GM18867 (cell line): ENCODE results near the gene CRTC1.

ENCODE experiments used
- ATAC-seq: cut with Tn5 transposase; IDR thresholded peaks from one replicate; pipeline ENCODE4 v1.9.1; 2021; ENCODE audit warnings: mild to moderate bottlenecking, moderate library complexity; ENCODE audit not compliant: unreplicated experiment

CRTC1 gene

DNA sequence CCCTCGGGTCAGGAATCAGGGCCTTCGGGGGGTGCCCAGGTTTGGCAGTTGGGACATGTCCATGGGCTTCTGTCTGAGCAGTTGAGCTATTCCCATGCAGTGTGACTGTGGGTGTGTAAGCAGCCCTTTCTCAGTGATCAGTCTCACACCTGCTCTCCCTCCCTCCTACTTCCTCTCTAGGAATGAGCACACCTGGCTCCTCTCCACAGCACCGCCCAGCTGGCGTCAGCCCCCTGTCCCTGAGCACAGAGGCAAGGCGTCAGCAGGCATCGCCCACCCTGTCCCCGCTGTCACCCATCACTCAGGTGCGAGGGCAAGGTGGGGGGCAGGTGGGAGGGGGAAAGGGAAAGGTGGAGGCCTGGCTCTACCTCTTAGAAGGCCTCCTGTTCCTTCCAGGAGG is 81.7 kb downstream of the CRTC1 start:
- no peak for ATAC-seq

DNA sequence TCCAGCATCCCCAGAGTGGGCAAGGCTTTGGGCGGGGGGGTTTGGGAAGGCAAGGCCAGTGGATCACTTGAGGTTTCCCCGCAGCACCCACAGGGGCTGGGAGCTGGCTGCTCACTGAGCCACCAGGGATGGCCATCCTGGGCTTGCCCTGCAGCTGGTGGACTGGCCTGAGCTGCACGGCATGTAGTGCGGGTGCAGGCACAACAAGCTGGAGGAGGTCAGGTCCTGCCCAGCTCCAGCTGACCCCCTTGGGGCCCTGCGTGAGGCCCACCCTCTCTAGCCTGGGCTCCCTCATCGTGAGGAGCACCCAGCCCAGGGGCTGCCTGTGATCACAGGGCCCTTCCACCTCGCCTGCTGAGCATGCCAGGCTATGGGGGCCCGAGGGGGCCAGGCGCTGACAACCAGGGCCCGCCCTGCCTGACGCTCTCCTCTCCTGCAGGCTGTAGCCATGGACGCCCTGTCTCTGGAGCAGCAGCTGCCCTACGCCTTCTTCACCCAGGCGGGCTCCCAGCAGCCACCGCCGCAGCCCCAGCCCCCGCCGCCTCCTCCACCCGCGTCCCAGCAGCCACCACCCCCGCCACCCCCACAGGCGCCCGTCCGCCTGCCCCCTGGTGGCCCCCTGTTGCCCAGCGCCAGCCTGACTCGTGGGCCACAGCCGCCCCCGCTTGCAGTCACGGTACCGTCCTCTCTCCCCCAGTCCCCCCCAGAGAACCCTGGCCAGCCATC is 84.7 kb downstream of the CRTC1 start:
- no peak for ATAC-seq

DNA sequence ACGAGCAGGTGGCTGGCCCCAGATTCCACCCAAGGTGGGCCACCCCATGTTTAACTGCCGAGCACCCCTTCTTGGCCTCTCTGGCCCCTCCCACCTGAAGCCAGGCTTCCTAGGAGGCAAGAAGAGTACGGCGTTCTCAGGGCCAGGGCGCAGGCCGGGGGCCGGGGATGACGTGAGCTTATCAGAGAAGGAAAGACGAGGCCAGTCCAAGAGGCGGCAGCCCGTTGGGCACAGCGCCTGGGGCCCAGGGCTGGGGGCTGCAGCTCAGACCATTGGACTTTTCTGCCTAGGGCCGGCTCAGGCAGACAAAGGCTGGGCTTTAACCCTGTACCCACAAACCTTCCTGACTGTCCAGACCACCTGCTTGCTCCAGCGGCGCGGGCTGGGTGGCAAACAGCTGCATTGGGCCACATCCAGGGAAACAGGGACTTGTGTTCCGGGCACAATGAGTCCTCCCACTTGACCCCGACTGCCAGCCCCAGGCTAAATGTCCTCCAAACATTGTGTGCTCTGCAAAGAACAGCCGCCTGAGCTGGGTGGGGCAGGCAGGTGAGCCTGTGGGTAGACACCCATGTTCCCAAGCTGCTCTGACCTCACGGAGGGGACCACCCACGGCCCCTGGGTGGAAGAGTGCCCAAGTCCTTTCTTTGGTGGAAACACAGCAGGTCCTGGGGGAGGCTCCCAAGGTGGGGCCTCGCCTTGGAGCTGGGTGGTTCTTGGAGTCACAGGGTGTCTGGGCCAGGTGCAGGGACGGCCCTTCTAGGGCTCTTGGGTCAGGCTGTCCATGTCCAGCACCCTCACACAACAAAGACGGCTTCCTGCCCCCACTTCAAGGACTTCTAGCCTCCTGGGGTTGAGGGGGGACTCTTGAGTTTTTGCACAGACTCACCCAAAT is 85.8 kb downstream of the CRTC1 start:
- no peak for ATAC-seq

DNA sequence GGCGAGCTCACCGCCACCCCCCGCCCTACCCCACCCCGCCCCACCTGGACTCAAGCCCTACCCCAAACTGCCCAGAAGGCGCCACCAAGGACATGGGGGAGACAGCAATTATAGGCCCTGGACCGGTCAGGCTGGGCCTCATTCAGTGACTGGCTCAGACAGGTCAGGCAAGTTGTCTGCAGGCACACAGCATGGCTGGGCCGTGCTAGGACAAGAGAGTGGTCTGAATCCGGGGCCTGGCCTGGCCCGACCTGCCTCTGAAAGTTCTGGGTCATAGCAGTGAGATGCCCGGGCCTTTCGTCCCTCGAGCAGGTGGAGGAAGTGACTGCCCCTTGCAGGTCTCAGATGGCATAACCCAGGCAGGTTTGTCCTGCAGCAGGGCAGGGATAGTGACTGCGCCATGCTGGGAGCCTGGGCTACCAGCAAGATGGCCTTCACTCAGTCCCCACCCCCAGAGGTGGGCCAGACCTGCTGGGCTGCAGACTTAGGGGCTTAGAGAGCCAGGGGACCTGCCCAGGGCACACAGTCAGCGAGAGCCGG is 86.6 kb downstream of the CRTC1 start:
- no peak for ATAC-seq

DNA sequence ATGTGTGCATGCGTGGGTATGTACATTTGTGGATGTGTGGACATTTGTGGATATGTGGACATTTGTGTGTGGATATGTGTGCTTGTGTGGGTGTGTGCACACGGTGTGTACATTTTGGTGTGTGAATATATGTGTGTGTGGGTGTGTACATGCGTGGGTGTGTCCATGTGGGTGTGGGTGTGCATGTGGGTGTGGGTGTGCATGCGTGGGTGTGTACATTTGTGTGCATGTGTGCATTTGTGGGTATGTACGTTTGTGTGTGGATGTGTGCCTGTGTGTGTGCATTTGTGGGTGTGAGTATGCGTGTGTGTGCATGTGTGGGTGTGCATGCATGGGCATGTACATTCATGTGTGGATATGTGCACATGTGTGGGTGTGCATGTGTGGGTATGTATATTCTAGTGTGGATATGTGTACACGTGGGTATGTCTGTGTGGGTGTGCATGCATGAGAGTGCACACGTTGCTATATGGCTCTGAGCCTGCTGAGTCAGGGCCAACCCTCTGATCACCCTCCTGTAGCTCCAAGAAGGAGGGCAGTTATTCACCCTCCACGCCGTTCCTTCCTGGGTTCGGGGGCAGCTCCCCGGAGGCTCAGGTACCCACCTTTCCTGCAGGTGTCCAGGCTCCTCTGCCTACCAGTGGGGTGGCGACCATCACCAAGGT is 87.3 kb downstream of the CRTC1 start:
- ATAC-seq = no peak

DNA sequence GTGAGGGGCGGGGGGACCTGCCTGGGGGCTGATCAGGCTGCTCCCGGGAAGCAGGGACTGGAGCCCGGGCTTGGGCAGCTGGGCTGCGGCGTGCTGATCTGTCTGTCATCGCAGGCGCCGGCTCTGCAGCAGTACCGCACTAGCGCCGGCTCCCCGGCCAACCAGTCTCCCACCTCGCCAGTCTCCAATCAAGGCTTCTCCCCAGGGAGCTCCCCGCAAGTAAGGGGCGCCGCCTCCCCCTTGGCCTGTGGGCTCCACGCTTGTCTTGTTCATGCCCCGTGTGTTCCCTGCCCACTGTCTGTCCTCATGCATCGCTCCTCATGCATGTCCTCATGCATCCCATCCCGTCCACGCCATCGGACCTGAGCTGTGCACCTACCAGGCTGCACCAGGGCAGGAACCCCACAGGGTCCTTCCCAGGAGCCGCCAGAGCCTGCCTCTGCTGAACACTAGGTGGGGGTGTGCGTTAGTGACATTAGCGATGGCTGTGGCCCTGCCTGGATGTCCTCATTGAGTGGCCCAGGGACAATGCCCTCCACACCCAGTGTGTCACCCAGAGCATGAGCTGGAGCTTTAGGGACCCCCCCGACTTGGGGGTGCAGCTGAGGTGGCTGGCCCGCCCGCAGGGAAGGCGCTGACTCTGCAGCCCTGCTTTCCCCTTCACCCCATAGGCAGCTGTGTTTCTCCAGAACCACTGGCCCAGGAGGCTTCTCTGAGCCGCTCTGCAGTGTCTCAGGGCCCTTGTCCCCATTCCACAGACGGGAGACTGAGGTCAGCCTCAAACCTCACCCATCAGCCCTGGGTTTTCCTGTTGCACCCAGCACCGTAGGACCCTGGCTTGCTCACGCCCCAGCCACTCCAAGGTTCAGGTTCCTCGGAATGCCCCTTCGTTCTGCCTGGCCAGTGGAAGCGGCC is 88.1 kb downstream of the CRTC1 start:
- ATAC-seq = no peak

DNA sequence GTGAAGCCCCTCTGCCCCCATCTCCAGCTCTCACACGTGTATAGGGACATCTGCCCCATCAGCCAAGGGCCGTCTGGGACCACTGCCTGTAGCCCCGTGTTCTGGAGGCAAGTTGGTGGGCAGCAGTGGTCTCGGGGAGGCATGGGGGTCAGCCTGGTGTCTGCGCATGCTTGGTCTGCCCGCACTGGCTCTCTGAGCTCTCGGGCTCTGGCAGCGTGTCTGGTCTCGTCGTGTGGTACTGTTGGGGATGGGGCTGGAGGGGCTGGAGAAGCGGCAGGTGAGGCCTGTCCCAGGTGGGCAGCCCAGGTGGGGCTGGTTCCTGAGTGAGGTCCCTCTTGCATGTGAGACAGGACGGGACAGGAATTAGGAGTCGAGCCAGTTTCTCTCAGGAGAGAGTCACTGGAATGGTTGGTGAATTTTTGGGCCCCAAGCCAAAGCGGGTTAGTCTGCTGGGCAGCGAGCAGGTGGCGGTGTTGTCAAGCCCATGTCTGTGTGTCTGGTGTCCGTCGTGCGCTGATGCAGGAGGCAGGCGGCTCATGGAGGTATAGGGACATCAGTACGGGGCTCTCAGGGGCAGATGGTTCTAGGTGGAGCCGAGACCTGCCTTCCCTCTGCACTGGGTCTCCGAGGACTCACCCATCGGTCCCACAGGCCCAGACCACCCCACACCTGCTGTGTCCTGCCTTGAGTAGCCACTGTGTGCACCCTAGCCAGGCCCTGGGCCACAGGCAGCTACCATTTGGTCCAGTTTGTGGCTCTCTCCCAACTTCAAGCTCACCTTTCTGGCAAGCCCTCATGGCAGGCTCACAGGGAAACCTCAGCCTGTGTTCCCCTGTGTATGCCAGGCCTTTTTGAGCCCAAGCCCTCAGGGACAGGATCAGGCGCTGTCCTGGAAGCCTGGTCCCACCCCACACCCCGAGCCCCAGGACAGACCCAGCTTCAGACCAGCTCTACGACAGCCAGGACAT is 89.4 kb downstream of the CRTC1 start:
- ATAC-seq = no peak

DNA sequence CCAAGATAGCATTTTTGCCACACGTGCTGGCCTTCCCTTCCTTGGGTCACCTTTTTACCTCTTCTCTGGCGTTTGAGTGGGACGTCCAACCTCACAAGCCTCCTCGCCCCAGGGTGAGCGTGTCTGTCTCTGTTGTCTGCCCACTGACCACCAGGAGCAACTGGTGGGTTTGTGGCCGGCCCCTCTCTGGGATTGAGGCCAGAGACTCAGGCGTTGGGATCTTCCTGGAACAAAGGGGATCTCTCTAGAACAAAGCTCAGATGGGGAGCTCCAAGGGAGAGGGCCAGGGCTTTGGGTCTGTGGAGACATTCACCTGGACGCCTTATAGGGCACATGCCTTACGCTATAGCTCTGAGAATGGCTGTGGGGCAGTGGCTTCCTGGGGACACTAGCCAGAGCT is 90.2 kb downstream of the CRTC1 start:
- no peak for ATAC-seq

DNA sequence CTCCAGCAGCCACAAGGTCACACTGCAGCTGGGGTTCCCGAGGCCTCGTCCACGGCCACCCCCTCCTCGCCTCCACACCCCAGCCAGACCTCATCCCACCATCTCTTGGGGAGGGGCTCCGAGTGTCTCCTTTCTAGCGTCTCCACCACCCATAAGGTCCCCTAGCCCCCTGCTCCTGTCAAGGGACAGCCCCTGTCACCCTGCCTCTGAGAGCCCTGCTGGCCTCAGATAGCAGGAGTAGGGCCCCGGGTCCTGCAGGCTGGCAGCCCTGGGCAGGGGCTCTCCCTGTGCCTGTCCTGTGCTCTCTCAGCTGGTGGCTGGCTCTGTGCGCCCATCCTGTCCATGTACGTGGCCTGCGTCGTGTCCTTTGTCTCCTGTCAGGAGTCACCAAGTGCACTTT is 90.6 kb downstream of the CRTC1 start:
- no peak for ATAC-seq

DNA sequence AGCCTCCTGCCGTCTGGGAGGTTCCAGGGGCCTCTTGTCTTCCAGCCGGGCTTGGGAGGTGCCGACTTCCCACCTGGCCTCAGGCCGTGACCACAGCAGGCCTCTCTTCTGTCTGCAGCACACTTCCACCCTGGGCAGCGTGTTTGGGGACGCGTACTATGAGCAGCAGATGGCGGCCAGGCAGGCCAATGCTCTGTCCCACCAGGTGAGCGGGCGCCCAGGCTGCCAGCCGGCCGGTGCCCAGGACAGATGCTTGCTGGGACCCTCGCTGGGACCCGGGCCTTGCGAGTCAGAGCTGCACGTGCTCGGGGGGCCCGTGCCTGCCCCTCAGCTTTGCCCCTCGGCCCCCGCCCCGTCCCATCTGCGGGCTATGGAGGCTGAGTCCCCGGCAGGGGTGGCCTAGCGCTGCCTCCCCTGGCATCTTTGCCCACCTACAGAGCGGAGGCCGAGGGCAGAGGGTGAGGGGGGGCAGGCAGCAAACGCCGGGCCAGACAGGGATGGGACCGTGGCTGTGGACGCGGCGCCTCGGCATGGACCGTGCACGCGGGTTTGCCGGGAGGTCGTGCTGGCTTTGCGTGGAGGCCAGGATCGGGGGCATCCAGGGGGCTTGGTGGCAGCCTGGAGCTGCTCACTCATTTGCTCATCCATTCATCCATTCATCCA is 91.4 kb downstream of the CRTC1 start:
- no peak for ATAC-seq

DNA sequence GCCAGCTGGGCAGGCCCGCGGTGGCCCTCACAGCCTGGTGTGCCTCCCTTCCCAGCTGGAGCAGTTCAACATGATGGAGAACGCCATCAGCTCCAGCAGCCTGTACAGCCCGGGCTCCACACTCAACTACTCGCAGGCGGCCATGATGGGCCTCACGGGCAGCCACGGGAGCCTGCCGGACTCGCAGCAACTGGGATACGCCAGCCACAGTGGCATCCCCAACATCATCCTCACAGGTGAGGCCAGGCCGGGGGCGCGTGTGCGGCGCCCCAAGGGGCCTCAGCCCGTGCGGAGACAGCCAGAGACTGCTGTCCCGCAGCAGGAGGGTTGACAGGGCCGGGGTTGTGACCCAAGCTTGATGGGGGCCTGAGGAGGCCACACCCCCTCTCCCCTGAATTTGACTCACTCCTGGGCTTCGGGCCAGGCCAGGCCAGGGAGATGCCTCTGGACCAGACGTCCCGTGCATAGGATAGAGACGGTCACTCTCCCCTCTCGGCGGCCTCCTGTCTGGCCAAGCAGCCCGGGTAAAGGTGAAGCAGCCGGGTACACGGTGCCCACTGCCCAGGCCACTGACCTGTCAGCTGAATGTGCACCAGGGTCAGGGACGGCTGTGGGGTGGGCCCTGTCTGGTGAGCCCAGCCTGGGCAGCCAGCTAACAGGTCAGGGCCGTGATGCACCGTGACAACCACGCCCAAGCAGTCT is 92.3 kb downstream of the CRTC1 start:
- no peak for ATAC-seq

DNA sequence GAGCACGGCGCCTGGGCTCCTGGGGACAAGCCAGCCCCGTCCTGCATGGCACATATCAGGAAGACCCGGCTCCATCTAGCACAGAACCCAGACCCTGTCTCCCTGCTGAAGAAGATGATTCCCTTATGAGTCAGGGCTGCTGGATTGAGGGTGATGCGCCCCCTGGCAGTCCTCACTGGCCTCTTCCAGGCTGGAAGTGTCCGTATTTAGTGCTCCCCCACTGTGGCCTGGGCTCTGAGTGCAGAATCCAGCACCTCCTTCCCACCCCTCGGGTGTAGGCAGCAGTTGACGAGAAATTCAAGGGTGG is 92.8 kb downstream of the CRTC1 start:
- no peak for ATAC-seq

DNA sequence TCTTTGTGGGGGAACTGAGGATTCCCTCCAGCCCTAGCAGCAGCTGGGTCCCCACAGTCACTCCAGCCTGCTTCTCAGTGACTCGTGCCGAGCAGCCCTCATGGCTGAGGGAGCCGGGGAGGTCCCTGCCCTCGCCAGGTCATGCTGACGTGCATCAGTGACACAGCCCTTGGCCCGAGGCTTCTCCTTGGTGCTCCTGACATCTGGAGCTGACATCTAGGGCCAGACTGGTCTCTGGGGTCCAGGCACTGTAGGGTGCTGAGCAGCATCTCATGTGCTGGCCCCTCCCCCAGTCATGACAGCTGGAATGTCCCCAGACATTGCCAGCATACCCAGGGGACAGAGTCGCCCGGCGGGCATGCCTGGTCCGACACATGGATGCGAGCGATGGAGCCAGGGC is 93.3 kb downstream of the CRTC1 start:
- ATAC-seq = no peak

DNA sequence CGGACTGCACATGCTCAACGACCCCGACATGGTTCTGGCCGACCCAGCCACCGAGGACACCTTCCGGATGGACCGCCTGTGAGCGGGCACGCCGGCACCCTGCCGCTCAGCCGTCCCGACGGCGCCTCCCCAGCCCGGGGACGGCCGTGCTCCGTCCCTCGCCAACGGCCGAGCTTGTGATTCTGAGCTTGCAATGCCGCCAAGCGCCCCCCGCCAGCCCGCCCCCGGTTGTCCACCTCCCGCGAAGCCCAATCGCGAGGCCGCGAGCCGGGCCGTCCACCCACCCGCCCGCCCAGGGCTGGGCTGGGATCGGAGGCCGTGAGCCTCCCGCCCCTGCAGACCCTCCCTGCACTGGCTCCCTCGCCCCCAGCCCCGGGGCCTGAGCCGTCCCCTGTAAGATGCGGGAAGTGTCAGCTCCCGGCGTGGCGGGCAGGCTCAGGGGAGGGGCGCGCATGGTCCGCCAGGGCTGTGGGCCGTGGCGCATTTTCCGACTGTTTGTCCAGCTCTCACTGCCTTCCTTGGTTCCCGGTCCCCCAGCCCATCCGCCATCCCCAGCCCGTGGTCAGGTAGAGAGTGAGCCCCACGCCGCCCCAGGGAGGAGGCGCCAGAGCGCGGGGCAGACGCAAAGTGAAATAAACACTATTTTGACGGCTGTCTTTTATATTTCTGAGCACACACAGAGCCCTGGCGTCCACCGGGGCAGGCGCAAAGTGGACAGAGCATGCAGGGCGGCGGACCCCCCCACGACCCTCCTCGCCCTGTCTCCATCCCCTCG is 94.0 kb downstream of the CRTC1 start:
- ATAC-seq = no peak

DNA sequence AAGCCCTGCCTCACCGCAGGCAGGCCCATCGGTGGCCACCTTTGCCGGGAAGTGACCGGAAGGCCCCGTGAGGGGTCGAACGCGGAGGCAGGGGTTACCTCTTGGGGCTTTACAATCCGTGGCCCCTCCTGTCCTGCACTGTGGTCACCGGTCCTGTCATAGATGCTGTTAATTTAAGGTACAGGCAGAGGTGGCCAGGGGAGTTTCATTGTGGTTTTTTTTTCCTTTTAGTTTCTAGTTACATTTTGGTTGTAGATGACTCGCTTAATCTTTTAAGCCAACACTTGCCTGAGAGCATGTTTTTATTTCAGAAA is 94.6 kb downstream of the CRTC1 start:
- ATAC-seq = no peak

DNA sequence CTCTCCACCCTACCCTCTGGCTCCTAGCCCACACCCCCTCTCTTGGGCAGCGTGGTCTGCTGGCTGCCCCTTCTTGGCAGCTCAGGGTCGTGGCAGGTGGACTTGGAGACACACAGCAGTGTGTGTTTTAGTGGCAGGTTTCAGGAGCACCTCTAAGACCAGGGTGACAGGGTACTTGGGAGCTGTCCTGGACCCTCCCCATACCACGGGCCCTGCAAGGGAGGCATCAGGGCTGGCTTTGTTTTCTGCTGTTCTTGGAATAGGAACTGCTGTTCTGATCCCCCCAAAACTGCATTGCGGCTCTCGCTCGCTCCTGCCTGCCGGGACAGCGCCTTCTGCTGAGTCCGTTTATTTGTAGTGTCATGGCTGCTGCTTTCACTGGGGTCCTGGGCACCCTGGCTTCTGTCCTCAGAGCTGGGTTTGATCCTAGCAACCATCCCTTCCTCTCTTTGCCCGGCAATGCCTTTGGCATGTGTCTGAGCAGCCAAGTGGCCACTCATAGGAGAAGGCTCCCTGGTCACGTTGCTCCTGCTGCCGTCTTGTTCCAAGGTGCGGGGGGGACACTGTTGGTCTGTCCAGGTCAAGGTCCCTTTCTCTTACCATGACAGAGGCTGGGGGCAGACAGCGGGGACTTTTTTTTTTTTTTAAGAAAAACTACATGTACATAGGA is 95.5 kb downstream of the CRTC1 start:
- no peak for ATAC-seq

DNA sequence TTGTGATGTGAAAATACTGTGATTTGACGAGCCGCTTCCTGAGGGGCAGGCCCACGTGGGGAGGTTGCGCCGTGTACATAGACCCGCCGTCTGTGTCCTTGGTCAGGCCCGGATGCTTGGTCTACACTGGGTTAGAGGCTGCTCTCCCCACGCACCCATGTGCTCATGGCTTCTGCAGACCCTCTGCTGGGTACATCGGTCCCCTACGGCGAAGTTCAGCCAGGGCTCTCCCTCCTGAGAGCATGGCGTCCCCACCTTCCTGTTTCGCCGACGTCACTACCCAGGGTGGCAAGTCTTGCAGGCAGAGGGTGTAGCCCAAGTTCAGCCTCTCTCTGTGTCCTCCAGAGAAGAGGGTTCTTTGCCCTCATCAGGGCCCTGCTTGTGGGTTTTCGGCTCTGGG is 96.6 kb downstream of the CRTC1 start:
- ATAC-seq = no peak
